Calu3 (cell line): ENCODE measurements around the gene SORCS1. TPM values are rescaled to one million over a fixed set of nuclear protein-coding genes. Genes with fewer than 3 reads are reported as not detected.

ENCODE experiments used
- BruUV-seq: library from RNA; stranded (reverse); fragments of 400-500 nt; replicated peaks from 2 replicates; lab custom pipeline; 2021; lab: Mats Ljungman, UMichigan
- CTCF ChIA-PET: fragments of 300-600 bp; sonication (Branson Sonifier 250); formaldehyde crosslinking; loops from one replicate; lab custom pipeline; 2022; ENCODE audit warnings: antibody characterized with exemption; lab: Charles Lee
- DNase-seq: peaks from one replicate; pipeline ENCODE4 v3.0.0; 2022
- H3K27ac Mint-ChIP-seq: one replicate; pipeline ENCODE4 v1.8.0; 2022; ENCODE audit warnings: mixed read lengths; ENCODE audit not compliant: unreplicated experiment
- H3K27me3 Mint-ChIP-seq: one replicate; pipeline ENCODE4 v1.8.0; 2022; ENCODE audit warnings: mixed read lengths; ENCODE audit not compliant: unreplicated experiment
- H3K36me3 Mint-ChIP-seq: one replicate; pipeline ENCODE4 v1.8.0; 2022; ENCODE audit warnings: mild to moderate bottlenecking, moderate library complexity, mixed read lengths; ENCODE audit not compliant: insufficient read depth, unreplicated experiment
- H3K4me1 Mint-ChIP-seq: one replicate; pipeline ENCODE4 v1.8.0; 2022; ENCODE audit warnings: mild to moderate bottlenecking, low read depth, mixed read lengths; ENCODE audit not compliant: unreplicated experiment
- H3K4me3 Mint-ChIP-seq: one replicate; pipeline ENCODE4 v1.8.0; 2022; ENCODE audit warnings: mild to moderate bottlenecking, low read depth, moderate library complexity, mixed read lengths; ENCODE audit not compliant: unreplicated experiment
- H3K9me3 Mint-ChIP-seq: one replicate; pipeline ENCODE4 v1.8.0; 2022; ENCODE audit warnings: low read depth, mixed read lengths; ENCODE audit not compliant: unreplicated experiment
- intact Hi-C: fragments of 100-400 bp; cut with micrococcal nuclease; formaldehyde crosslinking; loops from one replicate; pipeline ENCODE4 v1.10.0; 2022; ENCODE audit not compliant: unreplicated experiment
- total RNA-seq: library from RNA; stranded (reverse); gene quantifications from 2 replicates; pipeline ENCODE4 v1.2.3, GENCODE V29; 2022
- TF ChIP-seq, protein P1 (sequence below): fragments of 200-600 bp; IDR thresholded peaks from one replicate; pipeline ENCODE4 v1.8.0; 2022; ENCODE audit warnings: antibody characterized with exemption; ENCODE audit not compliant: unreplicated experiment

Gene SORCS1
- total RNA-seq, 1 experiment from 2014 or later = not detected

DNA sequence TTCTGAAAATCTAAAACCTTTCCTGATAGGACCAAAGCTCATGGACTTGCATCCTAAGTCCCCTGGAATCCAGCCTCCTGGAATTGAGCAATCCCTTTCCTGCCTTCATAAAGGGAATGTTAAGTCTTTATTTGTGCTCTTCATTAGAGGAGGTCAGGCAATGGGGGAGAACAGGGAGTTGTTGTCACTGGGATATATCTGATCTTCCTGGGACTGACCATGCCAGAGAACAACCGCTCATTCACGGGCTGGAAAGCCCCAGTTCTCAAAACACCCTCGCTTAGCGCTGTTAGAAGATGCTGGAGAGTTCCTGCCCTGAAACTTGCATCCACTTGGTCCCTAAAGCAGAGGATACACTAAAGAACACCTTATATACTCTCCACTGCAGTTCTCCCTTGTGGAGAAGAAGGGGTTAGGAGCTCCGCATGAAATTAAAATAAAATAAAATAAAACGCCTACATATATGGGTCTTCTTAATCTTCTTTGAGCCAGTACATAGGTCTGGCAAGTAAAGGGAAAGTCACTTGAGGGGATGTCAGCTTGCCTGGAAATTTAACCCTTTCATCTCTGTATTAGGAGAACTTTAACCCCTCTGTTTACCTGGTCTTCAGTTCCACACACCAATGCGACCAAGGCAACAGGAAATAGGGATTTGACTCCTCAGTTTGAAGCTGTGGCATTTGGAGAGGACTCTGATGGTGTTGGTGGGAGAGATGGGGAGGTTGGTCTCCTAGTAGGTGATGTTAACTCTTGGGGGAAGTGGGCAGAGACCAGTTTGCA is 1.2 kb downstream of the SORCS1 start:
- no TSS peak for BruUV-seq
- H3K4me3 Mint-ChIP-seq = no peak overlapping the region
- H3K27ac Mint-ChIP-seq = no peak overlapping the region
- H3K27me3 Mint-ChIP-seq = no peaks in the 10 kb centered on the region
- peaks cover 3% of the 10 kb centered on the region for H3K9me3 Mint-ChIP-seq
- no peak for DNase-seq
- intact Hi-C loops = no loop called here
- TF ChIP-seq, protein P1, sequence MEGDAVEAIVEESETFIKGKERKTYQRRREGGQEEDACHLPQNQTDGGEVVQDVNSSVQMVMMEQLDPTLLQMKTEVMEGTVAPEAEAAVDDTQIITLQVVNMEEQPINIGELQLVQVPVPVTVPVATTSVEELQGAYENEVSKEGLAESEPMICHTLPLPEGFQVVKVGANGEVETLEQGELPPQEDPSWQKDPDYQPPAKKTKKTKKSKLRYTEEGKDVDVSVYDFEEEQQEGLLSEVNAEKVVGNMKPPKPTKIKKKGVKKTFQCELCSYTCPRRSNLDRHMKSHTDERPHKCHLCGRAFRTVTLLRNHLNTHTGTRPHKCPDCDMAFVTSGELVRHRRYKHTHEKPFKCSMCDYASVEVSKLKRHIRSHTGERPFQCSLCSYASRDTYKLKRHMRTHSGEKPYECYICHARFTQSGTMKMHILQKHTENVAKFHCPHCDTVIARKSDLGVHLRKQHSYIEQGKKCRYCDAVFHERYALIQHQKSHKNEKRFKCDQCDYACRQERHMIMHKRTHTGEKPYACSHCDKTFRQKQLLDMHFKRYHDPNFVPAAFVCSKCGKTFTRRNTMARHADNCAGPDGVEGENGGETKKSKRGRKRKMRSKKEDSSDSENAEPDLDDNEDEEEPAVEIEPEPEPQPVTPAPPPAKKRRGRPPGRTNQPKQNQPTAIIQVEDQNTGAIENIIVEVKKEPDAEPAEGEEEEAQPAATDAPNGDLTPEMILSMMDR = no peak
- no peaks in the 10 kb centered on the region for H3K36me3 Mint-ChIP-seq
- CTCF ChIA-PET = no interaction called here
- no peaks in the 10 kb centered on the region for H3K4me1 Mint-ChIP-seq

GRCh38 chr10:107160866-107161265 is 3.6 kb downstream of the SORCS1 start:
- TF ChIP-seq, protein P1 = no peak
- H3K4me1 Mint-ChIP-seq = no peaks in the 10 kb centered on the region
- peaks cover 3% of the 10 kb centered on the region for H3K9me3 Mint-ChIP-seq
- CTCF ChIA-PET = no interaction called here
- BruUV-seq = no TSS peak
- no peak overlapping the region for H3K4me3 Mint-ChIP-seq
- no peak overlapping the region for H3K27ac Mint-ChIP-seq
- DNase-seq = no peak
- no peaks in the 10 kb centered on the region for H3K27me3 Mint-ChIP-seq
- H3K36me3 Mint-ChIP-seq = no peaks in the 10 kb centered on the region
- intact Hi-C loops = no loop called here

GRCh38 chr10:107159871-107160270 is 4.6 kb downstream of the SORCS1 start:
- peaks cover under 1% of the 10 kb centered on the region for H3K9me3 Mint-ChIP-seq
- no peak for DNase-seq
- no peak overlapping the region for H3K4me3 Mint-ChIP-seq
- CTCF ChIA-PET = no interaction called here
- H3K4me1 Mint-ChIP-seq = no peaks in the 10 kb centered on the region
- TF ChIP-seq, protein P1 = no peak
- no peaks in the 10 kb centered on the region for H3K36me3 Mint-ChIP-seq
- BruUV-seq = no TSS peak
- no peaks in the 10 kb centered on the region for H3K27me3 Mint-ChIP-seq
- intact Hi-C loops = no loop called here
- no peak overlapping the region for H3K27ac Mint-ChIP-seq

DNA sequence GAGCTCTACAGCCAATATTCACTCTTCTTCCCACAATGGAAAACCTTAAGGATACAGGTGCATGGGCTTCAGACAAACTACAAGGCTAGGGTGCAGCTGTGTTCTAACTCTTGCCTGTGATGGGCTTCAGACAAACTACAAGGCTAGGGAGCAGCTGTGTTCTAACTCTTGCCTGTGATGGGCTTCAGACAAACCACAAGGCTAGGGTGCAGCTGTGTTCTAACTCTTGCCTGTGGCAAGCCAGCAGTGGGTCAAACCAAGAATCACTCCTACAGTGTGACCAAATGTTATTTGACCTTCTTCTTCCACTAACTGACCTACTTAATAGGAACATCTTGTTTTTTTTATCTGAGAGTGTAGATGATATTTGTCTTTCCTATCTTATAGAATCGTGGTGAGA is 7.4 kb downstream of the SORCS1 start:
- Mint-ChIP-seq H3K4me1 (no peaks in the 10 kb centered on the region), H3K27me3 (no peaks in the 10 kb centered on the region), H3K27ac (no peak overlapping the region), H3K4me3 (no peak overlapping the region), H3K36me3 (no peaks in the 10 kb centered on the region), H3K9me3 (peaks cover 6% of the 10 kb centered on the region)
- no peak for DNase-seq
- intact Hi-C loops = no loop called here
- BruUV-seq = no TSS peak
- CTCF ChIA-PET = no interaction called here
- TF ChIP-seq, protein P1 = no peak
